Adrenal gland (tissue), 12 donors: ENCODE data around the gene MAGEA2B. TPM values are rescaled to one million over a fixed set of nuclear protein-coding genes. Genes with fewer than 3 reads are reported as not detected.

Experiments used
- polyA plus RNA-seq, 3 donors: library from polyadenylated mRNA; stranded (reverse); fragments of 200-250 nt in 2 of 3; fragments of 350-450 nt in 1 of 3; fragmentation: Illumina TruSeq in 1 of 3; extraction: RNeasy Lipid Tissue Mini Kit (QIAGEN cat#74804) in 1 of 3; gene quantifications; one replicate each; pipeline ENCODE4 v1.2.3, GENCODE V29; 2013 to 2014
- total RNA-seq, 9 donors: library from RNA; depleted of rRNA in 4 of 9; stranded (reverse); fragments of >200 nt in 4 of 9; fragments of 120-200 nt in 1 of 9; fragmentation: NEBNext Ultra II Directional in 1 of 9; extraction: Animal tissue kit (Norgen Biotek cat#: 25700) in 1 of 9; gene quantifications; one replicate each; pipeline versions ENCODE4 v1.1.0 to v1.2.4, GENCODE V29; 2013 to 2023
- donor health status: healthy with polysubstance abuse.
- donor health status: Bipolar disorder and iron deficiency.
- donor health status: DM: yes; HTN: yes; CAD: no.
- donor health status: DM: no; HTN: no; CAD: no.
- donor health status: DM: no; HTN: no; CAD: no.
- donor health status: DM: yes; HTN: yes; CAD: no.

MAGEA2B gene
- total and polyA plus RNA-seq, 12 donors = not detected

Other genes starting within 250 kb of the MAGEA2B start
- gene GABRQ, start 76.7 kb upstream of the MAGEA2B start, total RNA-seq = 1 to 10 TPM in 1 of 9 donors, under 1 TPM in 4, not detected in 4; 0.11 to 3.3 (median 0.51) TPM
- gene GABRQ, start 76.7 kb upstream of the MAGEA2B start, polyA plus RNA-seq = 1 to 10 TPM in 1 of 3 donors, under 1 TPM in 2; 0.57 to 4.1 (median 0.97) TPM
- under 1 TPM in 2 of 9 donors, not detected in 7; 0.29 to 0.57 TPM for gene MAGEA3, start 15.8 kb upstream of the MAGEA2B start, total RNA-seq
- gene MAGEA3, start 15.8 kb upstream of the MAGEA2B start, polyA plus RNA-seq = not detected
- gene CSAG2, start 5.4 kb upstream of the MAGEA2B start, total RNA-seq = not detected
- gene CSAG2, start 5.4 kb upstream of the MAGEA2B start, polyA plus RNA-seq = not detected
- gene CSAG1, start 19.1 kb downstream of the MAGEA2B start, total RNA-seq = not detected
- gene CSAG1, start 19.1 kb downstream of the MAGEA2B start, polyA plus RNA-seq = not detected
- not detected for gene MAGEA12, start 19.1 kb downstream of the MAGEA2B start, total RNA-seq
- not detected for gene MAGEA12, start 19.1 kb downstream of the MAGEA2B start, polyA plus RNA-seq
- gene MAGEA2, start 39.2 kb downstream of the MAGEA2B start, total RNA-seq = not detected
- gene MAGEA2, start 39.2 kb downstream of the MAGEA2B start, polyA plus RNA-seq = not detected
- gene CSAG3, start 44.6 kb downstream of the MAGEA2B start, total RNA-seq = not detected
- gene CSAG3, start 44.6 kb downstream of the MAGEA2B start, polyA plus RNA-seq = not detected
- gene MAGEA6, start 55.1 kb downstream of the MAGEA2B start, total RNA-seq = under 1 TPM in 1 of 9 donors, not detected in 8; 0.31 TPM
- not detected for gene MAGEA6, start 55.1 kb downstream of the MAGEA2B start, polyA plus RNA-seq
- 10 to 100 TPM; 26.8 to 89.9 (median 34.0) TPM for gene CETN2, start 116.1 kb downstream of the MAGEA2B start, total RNA-seq
- gene CETN2, start 116.1 kb downstream of the MAGEA2B start, polyA plus RNA-seq = 100 to 1,000 TPM in 1 of 3 donors, 10 to 100 TPM in 2; 33.2 to 170 (median 56.2) TPM
- 100 to 1,000 TPM in 2 of 9 donors, 10 to 100 TPM in 7; 12.9 to 215 (median 25.0) TPM for gene NSDHL, start 116.4 kb downstream of the MAGEA2B start, total RNA-seq
- 100 to 1,000 TPM in 1 of 3 donors, 10 to 100 TPM in 1, 1 to 10 TPM in 1; 7.1 to 228 (median 21.8) TPM for gene NSDHL, start 116.4 kb downstream of the MAGEA2B start, polyA plus RNA-seq
- gene ZNF185, start 183.4 kb downstream of the MAGEA2B start, total RNA-seq = 100 to 1,000 TPM in 1 of 9 donors, 10 to 100 TPM in 3, 1 to 10 TPM in 5; 1.4 to 303 (median 10.0) TPM
- gene ZNF185, start 183.4 kb downstream of the MAGEA2B start, polyA plus RNA-seq = 100 to 1,000 TPM in 1 of 3 donors, 1 to 10 TPM in 2; 4.3 to 165 (median 4.8) TPM